ENCODE data around the gene AGMAT. TPM values are rescaled to one million over a fixed set of nuclear protein-coding genes. Genes with fewer than 3 reads are reported as not detected.

AGMAT gene
- total and polyA plus RNA-seq, 2 of the 4 experiments (the other 2 are of a cell fraction) = 0.18 to 0.26 TPM

GRCh38 chr1:15543251-15543588 is 41.6 kb downstream of the AGMAT start:
- Histone ChIP-seq H2AFZ (replicated peaks; ENCODE audit: low read length, poor library complexity) (no peak overlapping the region), H3K23ac (ENCODE audit: low read depth, low read length) (no peak overlapping the region), H4K91ac (ENCODE audit: insufficient read depth, low read depth, low read length) (no peak overlapping the region), H3K18ac (ENCODE audit: low read depth, low read length) (no peak overlapping the region), H3K27me3 (ENCODE audit: control insufficient read depth, insufficient read depth, low read length) (no peaks in the 10 kb centered on the region), H3K27ac (ENCODE audit: insufficient read depth, low read length) (no peak overlapping the region; the same call in 1 of the 2 replicates), H3K14ac (replicated peaks; ENCODE audit: low read depth, low read length) (no peak overlapping the region), H3K4ac (ENCODE audit: low read depth, low read length) (no peak overlapping the region), H2AK5ac (ENCODE audit: low read depth, low read length) (0 out of 2 replicates have a peak overlapping the region, but pooled peaks have one; percentile 7), H4K8ac (ENCODE audit: low read depth in 2 of 2, low read length in 2 of 2) (no peak overlapping the region), H3K36me3 (ENCODE audit: control insufficient read depth, insufficient read depth, low read length) (peaks cover 36% of the 10 kb centered on the region), H3K9me1 (ENCODE audit: insufficient read depth, low read length) (peaks cover 6% of the 10 kb centered on the region), H2BK20ac (ENCODE audit: low read depth, low read length) (no peak overlapping the region), H2BK120ac (ENCODE audit: low read depth, low read length) (no peak overlapping the region), H2BK5ac (ENCODE audit: low read depth, low read length, poor library complexity, severe bottlenecking) (no peak overlapping the region), H2AK9ac (replicated peaks; ENCODE audit: low read depth, low read length, poor library complexity) (peak overlapping the region; percentile 67), H3K4me1 (ENCODE audit: control insufficient read depth, insufficient read depth, low read length) (peaks cover 6% of the 10 kb centered on the region), H3K4me2 (ENCODE audit: low read depth, low read length) (peak overlapping the region; percentile 12; the same call in 1 of the 2 replicates), H2BK15ac (ENCODE audit: low read depth, low read length) (no peak overlapping the region), H3K9ac (ENCODE audit: low read depth, low read length) (no peak overlapping the region), H3K9me3 (ENCODE audit: control insufficient read depth, insufficient read depth, low read length) (no peaks in the 10 kb centered on the region), H3K56ac (ENCODE audit: extremely low read depth, insufficient read depth, low read length) (no peak overlapping the region), H3K4me3 (ENCODE audit: insufficient read depth, low read depth, low read length) (no peak overlapping the region), H4K5ac (ENCODE audit: low read depth, low read length) (no peak overlapping the region), H4K20me1 (ENCODE audit: insufficient read depth, low read length) (no peaks in the 10 kb centered on the region), H3K79me1 (ENCODE audit: low read depth in 1 of 2, low read length in 2 of 2) (peaks cover 10 to 12% of the 10 kb centered on the region in 2 experiments; a peak in 3 of 4 replicates)
- no TSS peak for BruUV-seq (replicated peaks)
- DNase-seq (no peak), ATAC-seq (ENCODE audit: low read depth) (peak; percentile 50)
- no CpG with 5 or more reads among the region's 5 CpGs for WGBS, 2 experiments (ENCODE audit: extremely low coverage in 2 of 2, insufficient read length in 1 of 2)
- dilution Hi-C loops (cut with HindIII; ENCODE audit: low sequenced_read_pairs, unreplicated experiment) (no loop called here), intact Hi-C loops (cut with micrococcal nuclease) (no loop called here), in situ Hi-C loops (cut with MboI; ENCODE audit: low sequenced_read_pairs) (no loop called here)
- CTCF ChIA-PET = no interaction called here
- TF ChIP-seq MAZ (IDR thresholded peaks at IDR 0.05; ENCODE audit: borderline replicate concordance, low read depth, low read length) = no peak
- no peak for TF ChIP-seq MXI1 (IDR thresholded peaks at IDR 0.05; ENCODE audit: borderline replicate concordance, low read depth, low read length)
- no peak for TF ChIP-seq POLR2A (IDR thresholded peaks at IDR 0.05; ENCODE audit: low read depth, low read length)
- TF ChIP-seq MAFK (IDR thresholded peaks at IDR 0.05; ENCODE audit: low read depth, low read length) = no peak
- no peak for TF ChIP-seq RCOR1 (IDR thresholded peaks at IDR 0.05; ENCODE audit: insufficient replicate concordance, low read length)
- TF ChIP-seq USF2 (IDR thresholded peaks at IDR 0.05; ENCODE audit: low read depth, low read length) = no peak
- no peak for TF ChIP-seq RAD21 (IDR thresholded peaks at IDR 0.05; ENCODE audit: low read length)
- no peak for TF ChIP-seq CEBPB (IDR thresholded peaks at IDR 0.05; ENCODE audit: low read depth, low read length)
- no peak for TF ChIP-seq RFX5 (IDR thresholded peaks at IDR 0.05; ENCODE audit: low read depth, low read length)
- no peak for TF ChIP-seq SMC3 (IDR thresholded peaks at IDR 0.05; ENCODE audit: low read depth, low read length)
- TF ChIP-seq CTCF (conservative IDR thresholded peaks at IDR 0.05; ENCODE audit: low read depth, low read length) = no peak
- TF ChIP-seq CHD1 (IDR thresholded peaks at IDR 0.05; ENCODE audit: low read depth, low read length) = no peak
- POLR2A ChIA-PET (ENCODE audit: unreplicated experiment) = no interaction called here

Measured in IMR-90 (cell line).